ENCODE measurements around the gene HS6ST1. TPM values are rescaled to one million over a fixed set of nuclear protein-coding genes. Genes with fewer than 3 reads are reported as not detected.

Gene HS6ST1
- total RNA-seq, 2 donors from 2014 or later: 25.4 to 44.8 TPM

DNA sequence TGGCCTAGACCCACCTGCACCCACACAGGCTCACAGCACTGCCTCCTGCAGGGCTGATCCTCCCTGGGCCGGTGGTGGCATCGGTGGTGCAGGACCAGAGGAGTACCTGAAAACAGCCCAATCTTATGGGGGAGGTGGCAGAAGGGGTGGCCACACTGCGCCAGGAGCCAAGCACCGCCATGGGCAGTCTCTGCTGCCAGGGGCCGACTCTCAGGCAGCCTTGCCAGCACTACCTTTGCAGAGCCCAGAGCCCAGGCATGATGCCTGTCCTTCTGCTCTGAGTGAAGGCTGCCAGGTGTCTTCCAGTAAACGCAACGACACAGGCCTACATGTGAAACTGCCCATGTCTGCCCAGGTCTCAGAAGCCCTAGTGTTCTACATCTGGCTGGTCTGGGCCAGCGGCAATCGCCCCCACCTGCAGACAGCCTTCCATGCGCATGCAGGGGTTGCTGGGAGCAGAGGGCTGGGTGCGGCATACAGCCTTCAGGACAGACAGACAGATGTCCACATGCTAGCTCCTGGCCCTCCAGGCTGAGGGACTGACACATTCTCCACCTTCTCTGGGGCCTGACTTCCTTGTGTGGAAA is 6.8 kb downstream of the HS6ST1 start:
- 88 to 95% methylated on average over 4 to 11 of the region's 11 CpGs for WGBS, 2 donors
- Histone ChIP-seq H3K36me3 (replicated peaks in 1 of 2; ENCODE audit: insufficient read depth in 1 of 2, low read depth in 2 of 2) (no peaks in the 10 kb centered on the region), H3K9me3 (no peaks in the 10 kb centered on the region), H3K4me1 (peaks cover 98% of the 10 kb centered on the region), H3K27me3 (no peaks in the 10 kb centered on the region), H3K4me3 (no peak overlapping the region), H3K27ac (no peak overlapping the region)
- intact Hi-C loops (cut with DNase I): loop anchor here (10.0 kb wide), 1 partner anchor 423 kb away; no protein-coding TSS in a partner anchor
- no peak for TF ChIP-seq POLR2A (IDR thresholded peaks at IDR 0.05)
- no peak for TF ChIP-seq CTCF (IDR thresholded peaks at IDR 0.05)
- DNase-seq (peak in 3 of 4 donors; percentile 5 to 11 (median 10)), ATAC-seq (no peak)

- no peaks in the 10 kb centered on the region for H3K27me3 ChIP-seq
- no peak overlapping the region for H3K4me3 ChIP-seq
- H3K27ac ChIP-seq: no peak overlapping the region
- TF ChIP-seq CTCF (IDR thresholded peaks at IDR 0.05): no peak
- TF ChIP-seq POLR2A (IDR thresholded peaks at IDR 0.05): no peak
- H3K36me3 ChIP-seq (replicated peaks in 1 of 2; ENCODE audit: insufficient read depth in 1 of 2, low read depth in 2 of 2): no peaks in the 10 kb centered on the region
- intact Hi-C loops (cut with DNase I): loop anchor here (10.0 kb wide), 1 partner anchor 424 kb away; no protein-coding TSS in a partner anchor
- H3K9me3 ChIP-seq: no peaks in the 10 kb centered on the region
- ATAC-seq: no peak
- 96 to 97% methylated on average over 5 to 7 of the region's 7 CpGs for WGBS, 2 donors
- DNase-seq: peak in 2 of 4 donors; percentile 4 to 8
- H3K4me1 ChIP-seq: peaks cover 98% of the 10 kb centered on the region
Measured at GRCh38 chr2:128311216-128311754, 7.4 kb downstream of the HS6ST1 start.

DNA sequence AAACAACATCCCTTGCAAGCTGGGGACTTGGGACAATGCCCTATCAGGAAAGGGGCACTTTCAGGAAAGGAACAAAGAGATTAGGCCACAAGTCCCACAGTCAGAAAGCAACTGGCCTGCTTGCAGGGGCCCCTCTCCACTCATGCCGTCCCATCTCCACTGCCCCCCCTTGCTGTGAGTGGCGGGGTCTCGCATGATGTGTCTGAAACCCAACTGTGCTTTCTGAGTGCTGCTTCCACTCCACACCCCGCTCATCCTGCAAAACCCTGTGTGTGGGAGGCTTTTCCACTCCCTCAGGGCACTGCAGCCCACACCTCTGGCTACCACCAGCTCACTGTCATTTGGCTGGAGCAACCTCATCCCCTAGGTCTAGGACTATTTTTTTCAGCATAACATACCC is 7.9 kb downstream of the HS6ST1 start:
- Histone ChIP-seq H3K4me3 (no peak overlapping the region), H3K4me1 (peaks cover 98% of the 10 kb centered on the region), H3K27me3 (no peaks in the 10 kb centered on the region), H3K9me3 (no peaks in the 10 kb centered on the region), H3K36me3 (replicated peaks in 1 of 2; ENCODE audit: insufficient read depth in 1 of 2, low read depth in 2 of 2) (no peaks in the 10 kb centered on the region), H3K27ac (no peak overlapping the region)
- ATAC-seq: no peak
- peak in 1 of 4 donors; percentile 8 for DNase-seq
- no peak for TF ChIP-seq POLR2A (IDR thresholded peaks at IDR 0.05)
- TF ChIP-seq CTCF (IDR thresholded peaks at IDR 0.05): no peak
- intact Hi-C loops (cut with DNase I): loop anchor here (10.0 kb wide), 1 partner anchor 424 kb away; no protein-coding TSS in a partner anchor
- WGBS, 2 donors: 73 to 78% methylated on average over 4 of the region's 4 CpGs

GRCh38 chr2:128310094-128310716 is 8.5 kb downstream of the HS6ST1 start:
- no peaks in the 10 kb centered on the region for H3K9me3 ChIP-seq
- no peak for ATAC-seq
- peaks cover 98% of the 10 kb centered on the region for H3K4me1 ChIP-seq
- TF ChIP-seq POLR2A (IDR thresholded peaks at IDR 0.05) (no peak), CTCF (IDR thresholded peaks at IDR 0.05) (no peak)
- WGBS, 2 donors: 80 to 84% methylated on average over 1 to 10 of the region's 12 CpGs
- no peaks in the 10 kb centered on the region for H3K36me3 ChIP-seq (replicated peaks in 1 of 2; ENCODE audit: insufficient read depth in 1 of 2, low read depth in 2 of 2)
- no peak overlapping the region for H3K4me3 ChIP-seq
- intact Hi-C loops (cut with DNase I): loop anchor here (10.0 kb wide), 1 partner anchor 425 kb away; no protein-coding TSS in a partner anchor
- peak in 2 of 4 donors; percentile 7 to 10 for DNase-seq
- no peaks in the 10 kb centered on the region for H3K27me3 ChIP-seq
- peak overlapping the region in 3 of 4 donors; percentile 47 to 64 (median 57) for H3K27ac ChIP-seq
